MM.1S (cell line): ENCODE measurements around the gene SNX25.

Source experiments
- CTCF ChIP-seq: fragments of 300-600 bp; sonication (generic); IDR thresholded peaks from 2 replicates; pipeline ENCODE4 v1.5.1; 2016; ENCODE audit warnings: antibody characterized with exemption, low read length, mixed read lengths
- EZH2 ChIP-seq: fragments of 300-600 bp; sonication (generic); optimal IDR thresholded peaks from 2 replicates; pipeline ENCODE3; 2017; ENCODE audit warnings: low read depth, mild to moderate bottlenecking, antibody characterized with exemption, low read length, mixed read lengths

DNA sequence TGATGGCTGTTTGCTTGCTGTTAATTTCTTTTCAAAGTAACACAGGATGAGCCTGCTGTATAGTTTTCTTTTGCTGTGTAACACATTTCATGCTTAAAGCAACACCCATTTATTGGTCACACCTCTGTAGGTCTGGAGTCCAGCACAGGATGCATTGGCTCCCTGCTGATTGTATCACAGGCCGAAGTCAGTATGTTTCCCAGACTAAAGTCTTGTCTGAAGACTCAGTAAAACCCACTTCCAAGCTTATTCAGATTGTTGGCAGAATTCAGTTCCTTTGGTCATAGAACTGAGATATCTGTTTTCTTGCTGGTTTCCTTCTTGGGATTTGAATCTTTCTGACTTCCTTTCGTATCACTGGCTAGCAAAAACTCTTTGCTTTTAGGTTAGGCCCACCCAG is 132.0 kb downstream of the SNX25 start:
- TF ChIP-seq CTCF (no peak), EZH2 (no peak)
